ENCODE data around the gene NLRX1. TPM values are rescaled to one million over a fixed set of nuclear protein-coding genes. Genes with fewer than 3 reads are reported as not detected.
A peak's percentile ranks its signal among the peaks of the same experiment; 100 is the strongest.

The NLRX1 gene
- total and polyA plus RNA-seq, 10 of the 15 experiments (the other 5 are each of a cell fraction or from before 2014, with no cell fraction given): 0.85 to 18.5 (median 10.0) TPM

GRCh38 chr11:119205574-119206510, 37.3 kb downstream of the NLRX1 start, which contains the start of gene CBL (continued):
- no peak for TF ChIP-seq PRDM15 (CRISPR knock-in tag; IDR thresholded peaks at IDR 0.05)
- peak; percentile 26 for TF ChIP-seq KLF5 (IDR thresholded peaks at IDR 0.05; ENCODE audit: partially characterized antibody)
- TF ChIP-seq ETV6 (conservative IDR thresholded peaks at IDR 0.05 in 1 of 2, IDR thresholded peaks at IDR 0.05 in 1 of 2; ENCODE audit: borderline replicate concordance in 1 of 2, low read depth in 1 of 2): no peak
- TF ChIP-seq ZNF24 (IDR thresholded peaks at IDR 0.05): no peak
- no peak for TF ChIP-seq IRF4 (IDR thresholded peaks at IDR 0.05; ENCODE audit: low read depth, low read length)
- peak; percentile 74 for TF ChIP-seq BACH1 (IDR thresholded peaks at IDR 0.05; ENCODE audit: borderline replicate concordance)
- no peak for TF ChIP-seq PAX8 (IDR thresholded peaks at IDR 0.05)
- no peak for TF ChIP-seq CHD4 (IDR thresholded peaks at IDR 0.05)
- no peak for TF ChIP-seq ATF3 (IDR thresholded peaks at IDR 0.05; ENCODE audit: borderline replicate concordance, extremely low read depth, low read depth, low read length)
- TF ChIP-seq ZBTB33 (IDR thresholded peaks at IDR 0.05): no peak
- no peak for TF ChIP-seq E4F1 (IDR thresholded peaks at IDR 0.05; ENCODE audit: borderline replicate concordance, partially characterized antibody)
- no peak for TF ChIP-seq HSF1 (IDR thresholded peaks at IDR 0.05; ENCODE audit: low read depth, low read length)
- no peak; the same call in 1 of the 2 replicates for TF ChIP-seq ZBTB40 (IDR thresholded peaks at IDR 0.05; ENCODE audit: borderline replicate concordance)

Data from GM12878 (cell line).